K562 (cell line): ENCODE data around the gene SIKE1. TPM values are rescaled to one million over a fixed set of nuclear protein-coding genes. Genes with fewer than 3 reads are reported as not detected.

ENCODE experiments used
- CCAR2 ChIP-seq: fragments of 200-400 bp; formaldehyde crosslinking; IDR thresholded peaks from 2 replicates; pipeline ENCODE4 v1.6.1; 2017; ENCODE audit warnings: mild to moderate bottlenecking, low read depth, low read length
- CSDE1 ChIP-seq, 2 experiments: fragments of 450-650 bp; IDR thresholded peaks; 2 replicates each; pipeline ENCODE4 v1.6.1; 2016; ENCODE audit warnings: mild to moderate bottlenecking in 1 of 2
- DPF2 ChIP-seq: fragments of 450-650 bp; IDR thresholded peaks from 2 replicates; pipeline ENCODE4 v1.6.1; 2016
- E2F3 ChIP-seq: fragments of 250-450 bp; sonication (Bioruptor Pico); IDR thresholded peaks from 2 replicates; pipeline ENCODE4 v1.4.0; 2020; ENCODE audit warnings: mild to moderate bottlenecking
- FOXJ3 ChIP-seq: sonication (generic); formaldehyde crosslinking; IDR thresholded peaks from 2 replicates; pipeline ENCODE4 v1.4.0; 2020; ENCODE audit warnings: mild to moderate bottlenecking, missing genetic modification reagents
- FOXP1 ChIP-seq: sonication (generic); formaldehyde crosslinking; IDR thresholded peaks from 2 replicates; pipeline ENCODE4 v1.8.0; 2022; ENCODE audit warnings: mild to moderate bottlenecking, missing genetic modification reagents
- KAT2B ChIP-seq: IDR thresholded peaks from one replicate; pipeline ENCODE4 v1.6.1; 2012; ENCODE audit warnings: low read depth, mild to moderate bottlenecking, control low read depth, inconsistent platforms, low read length, moderate library complexity
- MCM7 ChIP-seq, 2 experiments: fragments of 450-650 bp; IDR thresholded peaks; 2 replicates each; pipeline ENCODE4 v1.6.1; 2016 to 2018
- MEIS2 ChIP-seq: fragments of 450-650 bp; IDR thresholded peaks from 2 replicates; pipeline ENCODE4 v1.6.1; 2014; ENCODE audit warnings: mild to moderate bottlenecking; ENCODE audit not compliant: partially characterized antibody
- MYNN ChIP-seq, 2 experiments: sonication (generic); formaldehyde crosslinking in 1 of 2; IDR thresholded peaks; 2 replicates each; pipeline versions ENCODE4 v1.5.0 to v1.6.1; 2016 to 2020; ENCODE audit warnings: antibody characterized with exemption in 1 of 2, missing genetic modification reagents in 1 of 2
- NFIX ChIP-seq: fragments of 250-450 bp; sonication (Bioruptor Pico); IDR thresholded peaks from 2 replicates; pipeline ENCODE4 v1.4.0; 2020; ENCODE audit warnings: low read depth, mild to moderate bottlenecking, moderate library complexity
- NR2F6 ChIP-seq: fragments of 450-650 bp; formaldehyde crosslinking; IDR thresholded peaks from 2 replicates; pipeline ENCODE4 v1.4.0; 2020; ENCODE audit warnings: mild to moderate bottlenecking
- PCBP2 ChIP-seq: fragments of 200-400 bp; formaldehyde crosslinking; IDR thresholded peaks from 2 replicates; pipeline ENCODE4 v1.6.1; 2018; ENCODE audit warnings: low read length, low read depth, mild to moderate bottlenecking, moderate library complexity; ENCODE audit not compliant: poor library complexity, severe bottlenecking
- PURB ChIP-seq: sonication (generic); formaldehyde crosslinking; IDR thresholded peaks from 2 replicates; pipeline ENCODE4 v1.9.0; 2021; ENCODE audit warnings: low read depth, mild to moderate bottlenecking, missing genetic modification reagents
- SMARCE1 ChIP-seq: fragments of 450-650 bp; IDR thresholded peaks from 2 replicates; pipeline ENCODE4 v1.7.1; 2016; ENCODE audit warnings: mild to moderate bottlenecking
- THRAP3 ChIP-seq: fragments of 450-650 bp; IDR thresholded peaks from 2 replicates; pipeline ENCODE4 v1.6.1; 2016; ENCODE audit warnings: mild to moderate bottlenecking, inconsistent platforms, borderline replicate concordance
- U2AF2 ChIP-seq: fragments of 200-400 bp; formaldehyde crosslinking; optimal IDR thresholded peaks from 2 replicates; pipeline ENCODE3; 2017; ENCODE audit warnings: low read depth, mild to moderate bottlenecking, low read length
- WHSC1 ChIP-seq: IDR thresholded peaks from one replicate; pipeline ENCODE4 v1.6.1; 2012; ENCODE audit warnings: low read length, control low read depth, inconsistent platforms
- ZBTB17 ChIP-seq: fragments of 450-650 bp; formaldehyde crosslinking; IDR thresholded peaks from 2 replicates; pipeline ENCODE4 v1.4.0; 2020; ENCODE audit warnings: mild to moderate bottlenecking
- ZNF24 ChIP-seq: fragments of 450-650 bp; IDR thresholded peaks from 2 replicates; pipeline ENCODE4 v1.6.1; 2016
- ZNF282 ChIP-seq: sonication (generic); formaldehyde crosslinking; IDR thresholded peaks from 2 replicates; pipeline ENCODE4 v1.8.1; 2023; ENCODE audit warnings: missing genetic modification reagents
- polyA plus RNA-seq, 8 experiments: library from polyadenylated mRNA; depleted of rRNA in 4 of 8; stranded (reverse) in 5 of 8; unstranded in 3 of 8; fragments of >200 nt; fragmentation: Nextera tagmentation in 2 of 8; fragmentation: Illumina TruSeq in 1 of 8; extraction: Ambion mirVana in 2 of 8; extraction: Trizol in 1 of 8; gene quantifications; 2 replicates each; pipeline versions ENCODE4 v1.2.1 to v1.2.3, GENCODE V29; 2011 to 2014; ENCODE audit warnings: inconsistent platforms in 1 of 8, missing spikeins in 1 of 8
- total RNA-seq, 7 experiments: library from RNA; depleted of rRNA in 6 of 7; stranded (reverse); fragments of >200 nt in 6 of 7; fragmentation: Illumina TruSeq in 2 of 7; extraction: Trizol in 2 of 7; gene quantifications; 2 replicates each; pipeline versions ENCODE4 v1.2.1 to v1.2.3, GENCODE V29; 2011 to 2021; ENCODE audit warnings: low replicate concordance in 1 of 7
- TF ChIP-seq, protein P1 (sequence below): conservative IDR thresholded peaks from 2 replicates; pipeline ENCODE4 v1.6.1; 2011; ENCODE audit warnings: low read depth, mild to moderate bottlenecking, low read length; ENCODE audit not compliant: control insufficient read depth
- TF ChIP-seq, protein P2 (sequence below), 3 experiments: fragments of 200-800 bp in 1 of 3; sonication (Bioruptor generic) in 1 of 3; sonication (generic) in 1 of 3; formaldehyde crosslinking in 1 of 3; IDR thresholded peaks; 2 replicates each; pipeline versions ENCODE4 v1.6.1 to v1.8.0; 2016 to 2022; ENCODE audit warnings: mild to moderate bottlenecking in 2 of 3, missing compliant biosample characterization in 2 of 3, missing genetic modification characterization in 2 of 3, missing genetic modification reagents in 1 of 3
- TF ChIP-seq, protein P3 (sequence below): fragments of 450-650 bp; formaldehyde crosslinking; IDR thresholded peaks from 2 replicates; pipeline ENCODE4 v1.4.0; 2020; ENCODE audit warnings: mild to moderate bottlenecking, moderate library complexity
- TF ChIP-seq, protein P4 (sequence below): sonication (generic); formaldehyde crosslinking; IDR thresholded peaks from 2 replicates; pipeline ENCODE4 v1.8.1; 2022; ENCODE audit warnings: missing genetic modification reagents

The SIKE1 gene
- total and polyA plus RNA-seq, 9 of the 15 experiments (the other 6 are each of a cell fraction or from before 2014, with no cell fraction given): 21.8 to 144 (median 76.3) TPM

DNA sequence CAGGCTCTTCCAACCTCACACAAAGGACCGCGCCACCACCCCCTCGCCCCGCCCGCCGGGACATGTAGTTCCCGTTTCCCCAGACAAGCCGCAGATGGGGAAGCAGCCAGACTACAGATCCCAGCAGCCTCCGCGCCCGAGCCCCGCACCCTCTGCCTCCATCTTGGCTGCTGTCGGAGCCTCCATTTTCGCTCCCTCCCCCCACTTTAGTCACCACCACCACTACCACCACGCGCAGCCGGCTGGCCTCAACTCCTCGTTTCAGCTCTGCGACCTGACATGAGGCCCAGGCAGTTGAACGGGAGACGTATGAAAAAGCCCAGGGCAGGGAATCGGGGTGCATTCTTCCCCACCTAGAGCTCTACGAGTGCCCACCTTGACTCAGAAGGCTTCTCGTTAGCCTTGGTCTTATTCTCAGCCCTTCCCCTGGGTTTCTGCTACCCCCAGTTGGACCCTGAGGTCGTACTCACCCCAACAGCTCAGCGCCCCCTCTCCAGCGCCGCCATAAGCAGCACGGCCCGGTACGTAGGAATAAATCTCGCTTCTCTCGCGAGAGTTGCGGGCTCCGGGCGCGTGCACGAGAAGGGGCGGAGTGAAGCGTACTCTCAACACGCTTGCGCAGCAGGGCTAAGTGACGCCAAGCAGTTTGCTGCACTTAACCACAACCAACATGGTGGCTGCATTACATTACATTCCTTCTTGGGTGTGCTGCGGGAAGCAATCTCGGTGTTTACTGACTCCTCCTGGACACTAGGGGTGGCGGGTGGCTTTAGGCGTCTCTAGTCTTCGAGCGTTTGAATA, 22.8 kb downstream of the SIKE1 start, which contains the start of gene CSDE1 (continued):
- TF ChIP-seq FOXJ3 (CRISPR knock-in tag) (no peak), FOXP1 (0 out of 2 replicates have a peak, but pooled peaks have one; percentile 6), PURB (CRISPR knock-in tag) (no peak), THRAP3 (no peak), NFIX (CRISPR knock-in tag) (no peak; the same call in 1 of the 2 replicates), U2AF2 (no peak), KAT2B (no peak), E2F3 (CRISPR knock-in tag) (0 out of 2 replicates have a peak, but pooled peaks have one; percentile 32), MCM7 (IDR thresholded peaks at IDR 0.05) (no peak), CSDE1 (IDR thresholded peaks at IDR 0.05) (peak in 1 of 2 experiments; percentile 90; a peak in 2 of 4 replicates), PCBP2 (no peak), MYNN (IDR thresholded peaks at IDR 0.05) (no peak; the same call in 1 of the 2 replicates), MYNN (CRISPR knock-in tag; IDR thresholded peaks at IDR 0.05) (no peak), WHSC1 (no peak), ZBTB17 (peak; percentile 85), DPF2 (no peak; the same call in 1 of the 2 replicates), ZNF282 (CRISPR knock-in tag) (no peak), NR2F6 (0 out of 2 replicates have a peak, but pooled peaks have one; percentile 82), CCAR2 (no peak), SMARCE1 (peak; percentile 62), MEIS2 (peak; percentile 86), ZNF24 (no peak; the same call in 1 of the 2 replicates)
- TF ChIP-seq, protein P1, sequence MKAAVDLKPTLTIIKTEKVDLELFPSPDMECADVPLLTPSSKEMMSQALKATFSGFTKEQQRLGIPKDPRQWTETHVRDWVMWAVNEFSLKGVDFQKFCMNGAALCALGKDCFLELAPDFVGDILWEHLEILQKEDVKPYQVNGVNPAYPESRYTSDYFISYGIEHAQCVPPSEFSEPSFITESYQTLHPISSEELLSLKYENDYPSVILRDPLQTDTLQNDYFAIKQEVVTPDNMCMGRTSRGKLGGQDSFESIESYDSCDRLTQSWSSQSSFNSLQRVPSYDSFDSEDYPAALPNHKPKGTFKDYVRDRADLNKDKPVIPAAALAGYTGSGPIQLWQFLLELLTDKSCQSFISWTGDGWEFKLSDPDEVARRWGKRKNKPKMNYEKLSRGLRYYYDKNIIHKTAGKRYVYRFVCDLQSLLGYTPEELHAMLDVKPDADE: peak; percentile 98
- TF ChIP-seq, protein P2, sequence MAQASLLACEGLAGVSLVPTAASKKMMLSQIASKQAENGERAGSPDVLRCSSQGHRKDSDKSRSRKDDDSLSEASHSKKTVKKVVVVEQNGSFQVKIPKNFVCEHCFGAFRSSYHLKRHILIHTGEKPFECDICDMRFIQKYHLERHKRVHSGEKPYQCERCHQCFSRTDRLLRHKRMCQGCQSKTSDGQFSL (CRISPR knock-in tag; IDR thresholded peaks at IDR 0.05): peak; percentile 86
- TF ChIP-seq, protein P2 (tag; IDR thresholded peaks at IDR 0.05): peak in 1 of 2 experiments; percentile 70; a peak in 1 of 4 replicates
- TF ChIP-seq, protein P3, sequence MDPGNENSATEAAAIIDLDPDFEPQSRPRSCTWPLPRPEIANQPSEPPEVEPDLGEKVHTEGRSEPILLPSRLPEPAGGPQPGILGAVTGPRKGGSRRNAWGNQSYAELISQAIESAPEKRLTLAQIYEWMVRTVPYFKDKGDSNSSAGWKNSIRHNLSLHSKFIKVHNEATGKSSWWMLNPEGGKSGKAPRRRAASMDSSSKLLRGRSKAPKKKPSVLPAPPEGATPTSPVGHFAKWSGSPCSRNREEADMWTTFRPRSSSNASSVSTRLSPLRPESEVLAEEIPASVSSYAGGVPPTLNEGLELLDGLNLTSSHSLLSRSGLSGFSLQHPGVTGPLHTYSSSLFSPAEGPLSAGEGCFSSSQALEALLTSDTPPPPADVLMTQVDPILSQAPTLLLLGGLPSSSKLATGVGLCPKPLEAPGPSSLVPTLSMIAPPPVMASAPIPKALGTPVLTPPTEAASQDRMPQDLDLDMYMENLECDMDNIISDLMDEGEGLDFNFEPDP (CRISPR knock-in tag): 0 out of 2 replicates have a peak, but pooled peaks have one; percentile 75
- TF ChIP-seq, protein P4, sequence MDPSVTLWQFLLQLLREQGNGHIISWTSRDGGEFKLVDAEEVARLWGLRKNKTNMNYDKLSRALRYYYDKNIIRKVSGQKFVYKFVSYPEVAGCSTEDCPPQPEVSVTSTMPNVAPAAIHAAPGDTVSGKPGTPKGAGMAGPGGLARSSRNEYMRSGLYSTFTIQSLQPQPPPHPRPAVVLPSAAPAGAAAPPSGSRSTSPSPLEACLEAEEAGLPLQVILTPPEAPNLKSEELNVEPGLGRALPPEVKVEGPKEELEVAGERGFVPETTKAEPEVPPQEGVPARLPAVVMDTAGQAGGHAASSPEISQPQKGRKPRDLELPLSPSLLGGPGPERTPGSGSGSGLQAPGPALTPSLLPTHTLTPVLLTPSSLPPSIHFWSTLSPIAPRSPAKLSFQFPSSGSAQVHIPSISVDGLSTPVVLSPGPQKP: no peak
